ENCODE results near the gene SARNP. TPM values are rescaled to one million over a fixed set of nuclear protein-coding genes. Genes with fewer than 3 reads are reported as not detected.

The SARNP gene
- total RNA-seq, 1 experiment from 2014 or later: 98.3 TPM

DNA sequence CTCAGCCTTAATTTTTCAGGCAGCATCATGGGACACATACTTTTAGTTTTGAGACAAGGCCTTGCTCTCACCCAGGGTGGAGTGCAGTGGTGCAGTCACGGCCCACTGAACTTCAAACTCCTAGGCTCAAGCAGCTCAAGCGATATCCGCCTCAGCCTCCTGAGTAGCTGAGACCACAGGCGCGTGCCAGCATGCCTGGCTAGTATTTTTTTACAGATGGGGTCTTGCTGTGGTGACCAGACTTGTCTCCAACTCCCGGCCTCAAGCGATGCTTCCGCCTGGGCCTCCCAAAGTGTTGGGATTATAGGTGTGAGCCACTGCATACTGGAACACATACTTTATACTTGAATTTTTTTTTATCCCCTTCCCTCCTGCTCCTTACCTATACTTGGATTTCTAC, 94.6 kb downstream of the SARNP start:
- Mint-ChIP-seq H3K9me3 (no peaks in the 10 kb centered on the region), H3K27me3 (ENCODE audit: low read depth) (no peaks in the 10 kb centered on the region), H3K27ac (no peak overlapping the region), H3K4me3 (no peak overlapping the region), H3K36me3 (peaks cover 20% of the 10 kb centered on the region), H3K4me1 (peaks cover 29% of the 10 kb centered on the region)
- no peak for TF ChIP-seq MXD4 (CRISPR knock-in tag; IDR thresholded peaks at IDR 0.05; ENCODE audit: borderline replicate concordance)
- no peak for TF ChIP-seq ZNF263 (CRISPR knock-in tag; IDR thresholded peaks at IDR 0.05; ENCODE audit: low read depth)
- TF ChIP-seq, protein P1, sequence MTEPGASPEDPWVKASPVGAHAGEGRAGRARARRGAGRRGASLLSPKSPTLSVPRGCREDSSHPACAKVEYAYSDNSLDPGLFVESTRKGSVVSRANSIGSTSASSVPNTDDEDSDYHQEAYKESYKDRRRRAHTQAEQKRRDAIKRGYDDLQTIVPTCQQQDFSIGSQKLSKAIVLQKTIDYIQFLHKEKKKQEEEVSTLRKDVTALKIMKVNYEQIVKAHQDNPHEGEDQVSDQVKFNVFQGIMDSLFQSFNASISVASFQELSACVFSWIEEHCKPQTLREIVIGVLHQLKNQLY (CRISPR knock-in tag; IDR thresholded peaks at IDR 0.05): no peak
- TF ChIP-seq MYBL2 (CRISPR knock-in tag; IDR thresholded peaks at IDR 0.05): no peak
- TF ChIP-seq, protein P2, sequence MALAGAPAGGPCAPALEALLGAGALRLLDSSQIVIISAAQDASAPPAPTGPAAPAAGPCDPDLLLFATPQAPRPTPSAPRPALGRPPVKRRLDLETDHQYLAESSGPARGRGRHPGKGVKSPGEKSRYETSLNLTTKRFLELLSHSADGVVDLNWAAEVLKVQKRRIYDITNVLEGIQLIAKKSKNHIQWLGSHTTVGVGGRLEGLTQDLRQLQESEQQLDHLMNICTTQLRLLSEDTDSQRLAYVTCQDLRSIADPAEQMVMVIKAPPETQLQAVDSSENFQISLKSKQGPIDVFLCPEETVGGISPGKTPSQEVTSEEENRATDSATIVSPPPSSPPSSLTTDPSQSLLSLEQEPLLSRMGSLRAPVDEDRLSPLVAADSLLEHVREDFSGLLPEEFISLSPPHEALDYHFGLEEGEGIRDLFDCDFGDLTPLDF (CRISPR knock-in tag; IDR thresholded peaks at IDR 0.05): no peak
- TF ChIP-seq, protein P3, sequence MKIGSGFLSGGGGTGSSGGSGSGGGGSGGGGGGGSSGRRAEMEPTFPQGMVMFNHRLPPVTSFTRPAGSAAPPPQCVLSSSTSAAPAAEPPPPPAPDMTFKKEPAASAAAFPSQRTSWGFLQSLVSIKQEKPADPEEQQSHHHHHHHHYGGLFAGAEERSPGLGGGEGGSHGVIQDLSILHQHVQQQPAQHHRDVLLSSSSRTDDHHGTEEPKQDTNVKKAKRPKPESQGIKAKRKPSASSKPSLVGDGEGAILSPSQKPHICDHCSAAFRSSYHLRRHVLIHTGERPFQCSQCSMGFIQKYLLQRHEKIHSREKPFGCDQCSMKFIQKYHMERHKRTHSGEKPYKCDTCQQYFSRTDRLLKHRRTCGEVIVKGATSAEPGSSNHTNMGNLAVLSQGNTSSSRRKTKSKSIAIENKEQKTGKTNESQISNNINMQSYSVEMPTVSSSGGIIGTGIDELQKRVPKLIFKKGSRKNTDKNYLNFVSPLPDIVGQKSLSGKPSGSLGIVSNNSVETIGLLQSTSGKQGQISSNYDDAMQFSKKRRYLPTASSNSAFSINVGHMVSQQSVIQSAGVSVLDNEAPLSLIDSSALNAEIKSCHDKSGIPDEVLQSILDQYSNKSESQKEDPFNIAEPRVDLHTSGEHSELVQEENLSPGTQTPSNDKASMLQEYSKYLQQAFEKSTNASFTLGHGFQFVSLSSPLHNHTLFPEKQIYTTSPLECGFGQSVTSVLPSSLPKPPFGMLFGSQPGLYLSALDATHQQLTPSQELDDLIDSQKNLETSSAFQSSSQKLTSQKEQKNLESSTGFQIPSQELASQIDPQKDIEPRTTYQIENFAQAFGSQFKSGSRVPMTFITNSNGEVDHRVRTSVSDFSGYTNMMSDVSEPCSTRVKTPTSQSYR (CRISPR knock-in tag; IDR thresholded peaks at IDR 0.05): no peak
- no peak for TF ChIP-seq ZNF138 (CRISPR knock-in tag; conservative IDR thresholded peaks at IDR 0.05)
- ChIA-PET CTCF (interaction anchor here (2.8 to 10.8 kb wide), 3 partner anchors 14 to 41 kb away, joined by 20 to 160 read pairs (median 141); partner anchors contain the start of gene ITGA7), POLR2A (no interaction called here)
- ATAC-seq (no peak), DNase-seq (ENCODE audit: low spot score) (no peak)

DNA sequence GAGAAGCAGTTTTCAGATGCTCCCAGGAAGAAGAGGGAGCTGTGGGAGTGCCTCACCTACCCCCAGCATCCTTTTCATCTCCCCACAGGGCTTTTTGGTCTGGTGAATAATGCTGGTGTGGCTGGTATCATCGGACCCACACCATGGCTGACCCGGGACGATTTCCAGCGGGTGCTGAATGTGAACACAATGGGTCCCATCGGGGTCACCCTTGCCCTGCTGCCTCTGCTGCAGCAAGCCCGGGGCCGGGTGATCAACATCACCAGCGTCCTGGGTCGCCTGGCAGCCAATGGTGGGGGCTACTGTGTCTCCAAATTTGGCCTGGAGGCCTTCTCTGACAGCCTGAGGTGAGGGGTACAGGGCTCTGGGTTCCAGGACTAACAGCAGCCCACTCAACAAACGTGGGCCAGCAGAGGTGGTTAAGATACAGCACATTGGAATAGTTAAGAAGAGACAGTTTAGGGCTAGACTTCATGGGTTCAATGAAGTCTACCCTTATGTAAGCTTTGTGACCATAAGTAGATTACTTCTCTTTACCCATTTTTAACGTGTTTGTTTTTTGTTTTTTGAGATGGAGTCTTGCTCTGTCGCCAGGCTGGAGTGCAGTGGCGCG, 95.8 kb downstream of the SARNP start:
- POLR2A ChIA-PET: interaction anchor here (1.3 kb wide), 1 partner anchor 40 kb away, joined by 3 read pairs; a partner anchor contains a TSS
- CTCF ChIA-PET: interaction anchor here (0.6 to 10.8 kb wide), 12 partner anchors 8 to 1239 kb away, joined by 3 to 160 read pairs (median 6); partner anchors contain the start of genes CD63 and ITGA7
- no peak for ATAC-seq
- no peaks in the 10 kb centered on the region for H3K9me3 Mint-ChIP-seq
- TF ChIP-seq KAT7 (CRISPR knock-in tag; IDR thresholded peaks at IDR 0.05; ENCODE audit: borderline replicate concordance): no peak
- TF ChIP-seq MXD4 (CRISPR knock-in tag; IDR thresholded peaks at IDR 0.05; ENCODE audit: borderline replicate concordance): no peak
- TF ChIP-seq, protein P1 (CRISPR knock-in tag; IDR thresholded peaks at IDR 0.05): no peak
- no peak for TF ChIP-seq TCF7 (CRISPR knock-in tag; IDR thresholded peaks at IDR 0.05; ENCODE audit: low read depth)
- no peak for TF ChIP-seq FOXK1 (CRISPR knock-in tag; IDR thresholded peaks at IDR 0.05)
- no peak for TF ChIP-seq ZNF396 (CRISPR knock-in tag; IDR thresholded peaks at IDR 0.05; ENCODE audit: borderline replicate concordance)
- no peak overlapping the region for H3K4me3 Mint-ChIP-seq
- no peak overlapping the region for H3K27ac Mint-ChIP-seq
- H3K36me3 Mint-ChIP-seq: peaks cover 19% of the 10 kb centered on the region
- peaks cover 32% of the 10 kb centered on the region for H3K4me1 Mint-ChIP-seq
- no peak for DNase-seq (ENCODE audit: low spot score)
- H3K27me3 Mint-ChIP-seq (ENCODE audit: low read depth): no peaks in the 10 kb centered on the region

DNA sequence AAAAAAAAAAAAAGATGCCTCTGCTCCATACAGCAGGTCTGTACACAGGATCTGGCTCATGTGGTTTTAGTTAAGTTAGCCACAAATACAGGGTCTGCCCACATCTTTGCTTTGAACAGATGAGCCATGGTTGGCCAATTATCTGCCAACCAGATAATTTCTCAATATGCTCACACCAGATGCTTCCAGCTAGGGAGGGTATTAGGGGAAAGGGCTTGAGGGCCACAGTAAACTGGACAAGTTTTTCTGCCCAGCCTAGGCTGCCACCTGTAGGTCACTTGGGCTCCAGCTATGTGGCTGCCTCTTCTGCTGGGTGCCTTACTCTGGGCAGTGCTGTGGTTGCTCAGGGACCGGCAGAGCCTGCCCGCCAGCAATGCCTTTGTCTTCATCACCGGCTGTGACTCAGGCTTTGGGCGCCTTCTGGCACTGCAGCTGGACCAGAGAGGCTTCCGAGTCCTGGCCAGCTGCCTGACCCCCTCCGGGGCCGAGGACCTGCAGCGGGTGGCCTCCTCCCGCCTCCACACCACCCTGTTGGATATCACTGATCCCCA, 96.6 kb downstream of the SARNP start:
- Mint-ChIP-seq H3K27ac (peak overlapping the region; percentile 36; the same call in 1 of the 2 replicates), H3K36me3 (peaks cover 13% of the 10 kb centered on the region), H3K9me3 (no peaks in the 10 kb centered on the region), H3K4me3 (no peak overlapping the region), H3K27me3 (ENCODE audit: low read depth) (0 out of 2 replicates have a peak, but pooled peaks cover 1% of the 10 kb centered on the region), H3K4me1 (peaks cover 33% of the 10 kb centered on the region)
- peak; percentile 49 for DNase-seq (ENCODE audit: low spot score)
- CTCF ChIA-PET: interaction anchor here (0.6 to 10.8 kb wide), 18 partner anchors 9 to 1239 kb away, joined by 3 to 160 read pairs (median 5); partner anchors contain the start of genes CD63, DGKA and ITGA7
- ATAC-seq: peak; percentile 61
- TF ChIP-seq, protein P2 (CRISPR knock-in tag; IDR thresholded peaks at IDR 0.05): no peak
- TF ChIP-seq, protein P4, sequence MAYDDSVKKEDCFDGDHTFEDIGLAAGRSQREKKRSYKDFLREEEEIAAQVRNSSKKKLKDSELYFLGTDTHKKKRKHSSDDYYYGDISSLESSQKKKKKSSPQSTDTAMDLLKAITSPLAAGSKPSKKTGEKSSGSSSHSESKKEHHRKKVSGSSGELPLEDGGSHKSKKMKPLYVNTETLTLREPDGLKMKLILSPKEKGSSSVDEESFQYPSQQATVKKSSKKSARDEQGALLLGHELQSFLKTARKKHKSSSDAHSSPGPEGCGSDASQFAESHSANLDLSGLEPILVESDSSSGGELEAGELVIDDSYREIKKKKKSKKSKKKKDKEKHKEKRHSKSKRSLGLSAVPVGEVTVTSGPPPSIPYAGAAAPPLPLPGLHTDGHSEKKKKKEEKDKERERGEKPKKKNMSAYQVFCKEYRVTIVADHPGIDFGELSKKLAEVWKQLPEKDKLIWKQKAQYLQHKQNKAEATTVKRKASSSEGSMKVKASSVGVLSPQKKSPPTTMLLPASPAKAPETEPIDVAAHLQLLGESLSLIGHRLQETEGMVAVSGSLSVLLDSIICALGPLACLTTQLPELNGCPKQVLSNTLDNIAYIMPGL (CRISPR knock-in tag; IDR thresholded peaks at IDR 0.05): 0 out of 2 replicates have a peak, but pooled peaks have one; percentile 50
- TF ChIP-seq, protein P5, sequence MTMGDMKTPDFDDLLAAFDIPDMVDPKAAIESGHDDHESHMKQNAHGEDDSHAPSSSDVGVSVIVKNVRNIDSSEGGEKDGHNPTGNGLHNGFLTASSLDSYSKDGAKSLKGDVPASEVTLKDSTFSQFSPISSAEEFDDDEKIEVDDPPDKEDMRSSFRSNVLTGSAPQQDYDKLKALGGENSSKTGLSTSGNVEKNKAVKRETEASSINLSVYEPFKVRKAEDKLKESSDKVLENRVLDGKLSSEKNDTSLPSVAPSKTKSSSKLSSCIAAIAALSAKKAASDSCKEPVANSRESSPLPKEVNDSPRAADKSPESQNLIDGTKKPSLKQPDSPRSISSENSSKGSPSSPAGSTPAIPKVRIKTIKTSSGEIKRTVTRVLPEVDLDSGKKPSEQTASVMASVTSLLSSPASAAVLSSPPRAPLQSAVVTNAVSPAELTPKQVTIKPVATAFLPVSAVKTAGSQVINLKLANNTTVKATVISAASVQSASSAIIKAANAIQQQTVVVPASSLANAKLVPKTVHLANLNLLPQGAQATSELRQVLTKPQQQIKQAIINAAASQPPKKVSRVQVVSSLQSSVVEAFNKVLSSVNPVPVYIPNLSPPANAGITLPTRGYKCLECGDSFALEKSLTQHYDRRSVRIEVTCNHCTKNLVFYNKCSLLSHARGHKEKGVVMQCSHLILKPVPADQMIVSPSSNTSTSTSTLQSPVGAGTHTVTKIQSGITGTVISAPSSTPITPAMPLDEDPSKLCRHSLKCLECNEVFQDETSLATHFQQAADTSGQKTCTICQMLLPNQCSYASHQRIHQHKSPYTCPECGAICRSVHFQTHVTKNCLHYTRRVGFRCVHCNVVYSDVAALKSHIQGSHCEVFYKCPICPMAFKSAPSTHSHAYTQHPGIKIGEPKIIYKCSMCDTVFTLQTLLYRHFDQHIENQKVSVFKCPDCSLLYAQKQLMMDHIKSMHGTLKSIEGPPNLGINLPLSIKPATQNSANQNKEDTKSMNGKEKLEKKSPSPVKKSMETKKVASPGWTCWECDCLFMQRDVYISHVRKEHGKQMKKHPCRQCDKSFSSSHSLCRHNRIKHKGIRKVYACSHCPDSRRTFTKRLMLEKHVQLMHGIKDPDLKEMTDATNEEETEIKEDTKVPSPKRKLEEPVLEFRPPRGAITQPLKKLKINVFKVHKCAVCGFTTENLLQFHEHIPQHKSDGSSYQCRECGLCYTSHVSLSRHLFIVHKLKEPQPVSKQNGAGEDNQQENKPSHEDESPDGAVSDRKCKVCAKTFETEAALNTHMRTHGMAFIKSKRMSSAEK (CRISPR knock-in tag; IDR thresholded peaks at IDR 0.05; ENCODE audit: borderline replicate concordance): no peak
- POLR2A ChIA-PET: interaction anchor here (1.4 kb wide), 1 partner anchor 8 kb away, joined by 6 read pairs; the partner anchor contains the start of gene CD63

Data from WTC11 (cell line).